GM04504 (cell line): ENCODE data around the gene TPI1.
"Not testable (repeated sequence)": the region's sequence is repeated elsewhere in the genome, so short reads cannot be mapped to it uniquely, and the experiment has no call there.

Source experiments
- DNase-seq: peaks from one replicate; pipeline ENCODE4 v3.0.0-alpha.2; 2012; ENCODE audit warnings: low read depth

TPI1 gene

GRCh38 chr12:6894321-6894720 lies 27.0 kb downstream of the TPI1 start:
- no peak for DNase-seq

DNA sequence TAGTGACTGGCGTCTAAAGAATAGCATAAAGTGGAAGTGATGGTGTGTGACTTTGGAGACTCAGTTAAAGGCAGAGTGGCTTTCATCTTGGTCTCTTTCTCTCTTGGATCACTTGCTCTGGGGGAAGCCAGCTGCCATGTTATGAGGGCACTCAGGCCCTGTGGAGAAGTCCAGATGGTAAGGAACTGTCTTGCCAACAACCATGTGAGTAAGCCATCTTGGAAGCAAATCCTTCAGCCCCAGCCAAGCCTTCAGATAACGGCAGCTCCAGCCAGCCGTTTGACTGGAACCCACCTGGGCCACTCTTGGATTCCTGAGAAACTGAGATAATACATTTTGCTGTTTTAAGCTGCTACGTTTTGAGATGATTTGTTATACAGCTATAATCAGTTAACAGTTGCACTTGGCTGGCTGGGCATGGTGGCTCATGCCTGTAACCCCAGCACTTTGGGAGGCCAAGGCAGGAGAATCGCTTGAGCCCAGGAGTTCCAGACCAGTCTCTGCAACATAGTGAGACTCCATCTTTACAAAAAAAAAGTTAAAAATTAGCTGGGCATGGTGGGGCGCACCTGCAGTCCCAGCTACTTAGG lies 29.6 kb downstream of the TPI1 start:
- DNase-seq = no peak

GRCh38 chr12:6899427-6899826 lies 32.1 kb downstream of the TPI1 start:
- DNase-seq = no peak

DNA sequence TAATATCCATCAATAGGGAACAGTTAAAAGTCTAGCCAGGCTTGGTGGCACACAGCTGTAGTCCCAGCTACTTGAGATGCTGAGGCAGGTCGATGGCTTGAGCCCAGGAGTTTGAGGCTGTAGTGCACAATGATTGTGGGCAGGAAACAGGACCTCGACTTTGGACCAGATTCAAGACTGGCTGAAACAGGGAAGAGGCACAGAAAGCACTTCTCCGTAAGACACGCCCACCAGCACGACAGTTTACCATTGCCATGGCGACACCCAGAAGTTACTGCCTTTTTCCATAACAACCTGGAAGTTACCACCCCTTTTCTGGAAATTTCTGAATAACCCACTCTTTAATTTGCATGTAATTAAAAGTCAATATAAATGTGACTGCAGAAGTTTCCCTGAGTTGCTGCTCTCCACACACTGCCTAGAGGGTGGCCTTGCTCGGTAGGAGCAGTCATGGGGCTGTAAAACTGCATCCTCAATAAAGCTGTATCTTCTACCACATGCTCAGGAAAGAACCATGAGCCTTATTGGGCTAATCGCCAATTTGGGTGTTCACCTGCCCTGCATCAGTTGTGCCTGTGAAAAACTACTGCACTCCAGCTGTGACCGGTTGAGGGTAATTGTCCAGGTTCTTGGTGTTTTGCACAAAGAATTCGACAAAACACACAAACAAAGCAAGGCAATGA lies 32.6 kb downstream of the TPI1 start:
- DNase-seq = no peak

DNA sequence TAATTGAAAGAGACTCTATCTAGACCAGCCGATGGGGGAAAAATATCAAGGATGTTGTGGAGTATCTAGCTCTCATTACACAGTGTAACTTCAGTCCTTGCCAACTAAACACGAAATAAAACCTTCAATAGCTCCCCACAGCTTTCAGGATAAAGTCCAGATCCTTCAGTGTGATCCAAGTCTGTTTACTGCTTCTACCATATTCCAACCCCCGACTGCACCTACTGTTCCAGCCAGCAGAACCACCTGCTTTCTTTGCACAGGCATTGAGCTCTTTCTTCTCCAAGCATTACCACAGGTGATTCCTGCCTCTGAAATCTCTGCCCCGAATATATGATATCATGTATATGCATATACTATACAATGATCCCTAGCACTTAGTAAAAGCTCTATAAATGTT lies 35.1 kb downstream of the TPI1 start:
- DNase-seq = no peak

- DNase-seq = no peak
These were observed 36.4 kb downstream of the TPI1 start for GRCh38 chr12:6903722-6904121.

GRCh38 chr12:6904280-6905276 lies 37.2 kb downstream of the TPI1 start, which contains the start of gene LRRC23:
Gene LRRC23 (plus strand): TSS chr12:6904822. CDS start chr12:6905634, 812 bp downstream.
- peak; percentile 86 for DNase-seq

DNA sequence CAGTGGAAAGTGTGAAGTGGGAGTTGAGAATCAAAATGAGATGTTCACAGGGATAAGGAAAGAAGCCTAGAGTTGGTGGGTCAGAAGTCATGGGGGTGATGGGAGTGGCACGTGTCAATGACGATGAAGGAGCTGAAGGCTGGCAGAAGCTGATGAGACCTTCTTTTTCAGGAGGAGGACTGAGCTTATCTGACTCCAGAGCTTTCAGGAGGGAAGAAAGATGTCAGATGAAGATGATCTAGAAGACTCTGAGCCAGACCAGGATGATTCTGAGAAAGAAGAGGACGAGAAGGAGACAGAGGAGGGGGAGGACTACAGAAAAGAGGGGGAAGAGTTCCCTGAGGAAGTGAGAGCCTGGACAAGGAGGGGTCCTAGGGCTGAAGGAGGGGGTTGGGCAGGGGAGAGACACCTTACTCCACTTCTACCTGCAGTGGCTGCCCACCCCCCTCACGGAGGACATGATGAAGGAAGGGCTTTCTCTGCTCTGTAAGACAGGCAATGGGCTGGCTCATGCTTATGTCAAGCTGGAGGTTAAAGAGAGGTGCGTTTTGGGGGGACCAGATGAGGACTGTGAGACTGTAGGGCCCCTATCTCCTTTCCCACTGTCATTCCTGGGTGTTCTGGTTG lies 38.2 kb downstream of the TPI1 start:
- DNase-seq = no peak

DNA sequence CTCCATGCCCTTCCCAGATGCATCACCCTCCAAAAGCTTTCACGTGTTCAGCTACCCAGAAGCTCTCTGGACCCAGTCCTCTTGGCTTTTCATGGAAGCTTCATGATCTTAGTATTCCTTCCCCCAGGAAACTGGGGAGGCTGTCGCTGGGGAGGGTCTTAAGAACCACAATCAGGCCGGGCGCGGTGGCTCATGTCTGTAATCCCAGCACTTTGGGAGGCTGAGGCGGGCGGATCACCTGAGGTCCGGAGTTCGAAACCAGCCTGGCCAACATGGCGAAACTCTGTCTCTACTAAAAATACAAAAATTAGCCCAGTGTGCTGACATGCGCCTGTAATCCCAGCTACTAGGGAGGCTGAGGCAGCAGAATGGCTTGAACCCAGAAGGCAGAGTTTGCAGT lies 40.8 kb downstream of the TPI1 start:
- not testable (repeated sequence) for DNase-seq

DNA sequence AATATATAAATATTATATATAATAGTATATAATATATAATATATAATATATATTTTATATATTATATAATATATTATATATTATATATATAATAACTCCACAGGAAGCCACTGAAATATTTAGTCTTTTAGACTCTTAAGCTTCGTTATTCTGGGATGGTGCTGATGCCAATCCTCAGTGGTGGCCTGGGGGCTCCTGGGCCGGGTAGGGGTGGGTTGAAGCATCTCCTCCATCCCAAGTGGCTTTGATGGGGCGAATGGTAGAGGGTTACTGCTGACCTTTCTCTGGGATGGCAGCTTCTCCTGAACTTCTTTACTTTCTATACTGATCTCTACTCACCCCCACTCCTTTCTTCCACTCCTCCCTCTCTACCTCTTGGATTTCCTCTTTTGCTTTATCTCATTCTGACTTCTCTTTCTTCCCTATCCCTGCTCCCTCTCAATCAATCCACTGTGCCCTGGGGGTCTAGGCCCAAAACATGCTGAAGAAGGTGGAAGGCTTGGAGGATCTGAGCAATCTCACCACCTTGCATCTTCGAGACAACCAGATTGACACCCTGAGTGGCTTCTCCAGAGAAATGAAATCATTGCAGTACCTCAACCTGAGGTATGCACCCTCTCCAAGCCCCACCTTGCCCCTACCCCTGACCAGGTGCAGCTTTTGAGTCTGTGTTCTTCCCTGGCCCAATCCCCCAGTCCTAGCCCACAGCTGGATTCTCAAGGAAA lies 42.3 kb downstream of the TPI1 start:
- no peak for DNase-seq

GRCh38 chr12:6912164-6912935 lies 45.0 kb downstream of the TPI1 start:
- no peak for DNase-seq

GRCh38 chr12:6914246-6914946 lies 47.1 kb downstream of the TPI1 start, which contains the start of gene ENO2:
Gene ENO2 (plus strand): TSS chr12:6914580. CDS start chr12:6915833, 1,253 bp downstream.
- no peak for DNase-seq

DNA sequence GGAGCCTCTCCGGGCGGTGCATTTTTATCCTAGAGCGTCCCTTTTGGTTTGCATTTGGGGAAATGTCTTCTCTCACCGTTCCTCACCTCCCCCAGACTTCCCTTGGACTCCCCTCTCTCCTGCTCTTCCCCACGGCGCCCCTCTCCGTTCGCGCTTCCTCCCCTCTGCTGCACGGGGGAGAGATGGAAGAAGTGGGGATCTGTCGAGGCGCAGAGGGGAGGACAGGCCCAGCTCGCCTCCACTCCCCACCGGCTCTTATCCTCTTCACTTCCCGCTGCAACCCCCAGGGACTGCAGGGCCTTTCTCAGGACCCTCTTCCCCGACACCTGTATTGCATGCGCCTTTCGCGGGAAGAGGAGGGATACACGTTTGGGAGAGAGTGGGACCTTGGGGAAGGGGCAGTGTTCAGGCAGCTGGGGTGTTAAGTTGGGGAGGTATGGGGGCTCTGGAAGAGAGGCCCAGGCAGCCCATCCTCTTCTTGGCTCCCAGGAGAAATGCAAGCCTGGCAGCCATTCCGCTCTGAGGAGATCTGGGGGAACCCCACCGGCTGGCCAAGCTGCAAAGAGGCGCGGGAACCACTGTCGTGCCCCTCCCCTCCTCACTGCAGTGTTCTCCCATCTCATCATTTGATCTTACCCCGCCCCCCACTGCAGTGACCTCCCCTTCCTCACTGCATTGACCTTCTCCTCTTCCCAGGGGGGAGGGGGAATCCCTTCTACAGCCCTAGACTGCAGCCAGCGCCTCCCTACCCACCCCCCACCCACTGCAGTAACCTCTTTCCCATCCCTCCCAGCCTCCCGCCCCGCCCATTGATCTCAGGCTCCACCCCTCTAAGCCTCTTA lies 47.8 kb downstream of the TPI1 start:
- DNase-seq = no peak

DNA sequence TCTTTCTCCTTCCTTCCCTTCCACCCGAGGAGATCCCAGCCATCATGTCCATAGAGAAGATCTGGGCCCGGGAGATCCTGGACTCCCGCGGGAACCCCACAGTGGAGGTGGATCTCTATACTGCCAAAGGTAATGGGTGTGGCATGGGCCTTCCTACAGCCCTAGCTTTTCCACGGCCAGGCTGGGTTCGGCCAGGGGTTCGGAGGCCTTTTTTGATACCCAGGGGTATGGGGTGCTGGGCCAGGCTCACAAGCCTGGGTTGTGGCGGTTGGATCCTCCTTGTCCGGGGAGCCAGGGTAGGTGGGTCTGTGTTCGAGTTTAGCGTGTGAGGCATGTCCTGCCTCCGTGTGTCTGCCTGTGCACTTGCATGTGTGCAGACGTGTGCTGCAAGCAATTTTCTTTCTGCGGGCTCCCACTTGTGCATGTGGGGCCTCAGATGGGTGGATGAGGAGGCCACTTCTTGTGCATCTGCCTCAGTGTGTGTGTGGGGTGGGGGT lies 48.5 kb downstream of the TPI1 start:
- DNase-seq = no peak

- DNase-seq = no peak
These were observed 49.3 kb downstream of the TPI1 start for GRCh38 chr12:6916426-6917200.

DNA sequence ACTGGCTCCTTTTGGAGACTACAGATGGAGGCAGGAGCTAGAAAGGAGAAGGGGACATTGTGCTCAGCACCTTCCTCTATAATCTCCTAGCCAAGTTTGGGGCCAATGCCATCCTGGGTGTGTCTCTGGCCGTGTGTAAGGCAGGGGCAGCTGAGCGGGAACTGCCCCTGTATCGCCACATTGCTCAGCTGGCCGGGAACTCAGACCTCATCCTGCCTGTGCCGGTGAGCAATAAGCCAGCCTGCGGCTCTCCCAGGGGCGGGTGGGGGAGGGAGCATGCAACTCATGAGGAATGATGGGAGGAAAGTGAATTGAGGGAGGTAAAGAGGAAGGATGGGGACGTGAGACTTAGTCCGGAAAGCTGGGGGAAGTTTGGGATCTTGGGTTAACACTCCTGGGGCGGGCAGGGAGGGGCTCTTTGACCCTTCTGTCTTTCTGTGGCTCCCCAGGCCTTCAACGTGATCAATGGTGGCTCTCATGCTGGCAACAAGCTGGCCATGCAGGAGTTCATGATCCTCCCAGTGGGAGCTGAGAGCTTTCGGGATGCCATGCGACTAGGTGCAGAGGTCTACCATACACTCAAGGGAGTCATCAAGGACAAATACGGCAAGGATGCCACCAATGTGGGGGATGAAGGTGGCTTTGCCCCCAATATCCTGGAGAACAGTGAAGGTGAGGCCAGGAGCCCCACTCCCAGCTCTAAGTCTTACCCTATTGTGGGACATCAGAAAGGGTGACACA lies 50.3 kb downstream of the TPI1 start:
- DNase-seq = no peak

DNA sequence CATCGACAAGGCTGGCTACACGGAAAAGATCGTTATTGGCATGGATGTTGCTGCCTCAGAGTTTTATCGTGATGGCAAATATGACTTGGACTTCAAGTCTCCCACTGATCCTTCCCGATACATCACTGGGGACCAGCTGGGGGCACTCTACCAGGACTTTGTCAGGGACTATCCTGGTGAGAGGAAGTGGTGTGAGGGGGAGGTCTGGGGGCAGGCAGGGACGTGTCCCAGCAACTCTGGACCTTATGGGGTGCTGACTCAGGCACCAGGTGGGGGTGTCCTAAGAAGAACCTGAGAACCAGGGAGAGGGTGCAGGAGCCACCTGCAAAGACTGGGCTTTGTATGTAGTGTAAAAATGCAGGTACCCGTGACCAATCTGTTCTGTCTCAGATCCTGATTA lies 52.3 kb downstream of the TPI1 start:
- no peak for DNase-seq
